Astrocyte (in vitro differentiated cells and primary cell): ENCODE results near the gene SPATA6L.

ENCODE experiments used
- CTCF ChIP-seq: IDR thresholded peaks from 2 replicates; pipeline ENCODE4 v1.5.1; 2011; ENCODE audit warnings: low read depth, mild to moderate bottlenecking, inconsistent platforms, low read length, moderate library complexity; ENCODE audit not compliant: insufficient read depth
- EZH2 ChIP-seq: IDR thresholded peaks from 2 replicates; pipeline ENCODE4 v1.6.1; 2012; ENCODE audit warnings: mild to moderate bottlenecking, low read length, inconsistent platforms; ENCODE audit not compliant: insufficient read depth

GRCh38 chr9:4592295-4592694 is 74.0 kb downstream of the SPATA6L start:
- TF ChIP-seq CTCF (no peak), EZH2 (no peak)
